Naive B cell (primary cell): ENCODE measurements around the gene PLEKHA6. TPM values are rescaled to one million over a fixed set of nuclear protein-coding genes. Genes with fewer than 3 reads are reported as not detected.
A peak's percentile ranks its signal among the peaks of the same experiment; 100 is the strongest.

Source experiments
- ATAC-seq, 2 donors: fragments of 150-1000 bp; cut with Tn5 transposase; 2 replicates each; pipeline ENCODE4 v1.10.0; 2021; ENCODE audit warnings: low read depth in 2 of 2, mild to moderate bottlenecking in 2 of 2, moderate library complexity in 2 of 2
- DNase-seq: peaks from one replicate; pipeline ENCODE4 v3.0.0; 2022
- H3K27ac Mint-ChIP-seq, 6 donors: one replicate each; pipeline ENCODE4 v1.8.0; 2020 to 2022; ENCODE audit warnings: mild to moderate bottlenecking in 6 of 6, mixed read lengths in 6 of 6, moderate library complexity in 5 of 6, inconsistent platforms in 2 of 6
- H3K27me3 Mint-ChIP-seq, 3 donors: one replicate each; pipeline ENCODE4 v1.8.0; 2021 to 2022; ENCODE audit warnings: mixed read lengths in 3 of 3, mild to moderate bottlenecking in 1 of 3
- H3K36me3 Mint-ChIP-seq, 2 donors: one replicate each; pipeline ENCODE4 v1.8.0; 2020 to 2022; ENCODE audit warnings: mixed read lengths in 2 of 2, inconsistent platforms in 1 of 2, mild to moderate bottlenecking in 1 of 2
- H3K4me1 Mint-ChIP-seq, 3 donors: one replicate each; pipeline ENCODE4 v1.8.0; 2020 to 2022; ENCODE audit warnings: mixed read lengths in 3 of 3, inconsistent platforms in 1 of 3, mild to moderate bottlenecking in 1 of 3, moderate library complexity in 1 of 3
- H3K4me3 Mint-ChIP-seq, 8 donors: one replicate each; pipeline ENCODE4 v1.8.0; 2020 to 2022; ENCODE audit warnings: mild to moderate bottlenecking in 8 of 8, mixed read lengths in 8 of 8, moderate library complexity in 8 of 8, inconsistent platforms in 2 of 8
- H3K9me3 Mint-ChIP-seq, 7 donors: one replicate each; pipeline ENCODE4 v1.8.0; 2020 to 2022; ENCODE audit warnings: mixed read lengths in 7 of 7, mild to moderate bottlenecking in 5 of 7, inconsistent platforms in 2 of 7, moderate library complexity in 1 of 7
- polyA plus RNA-seq, 6 donors: library from polyadenylated mRNA; unstranded; fragments of 300-500 nt; fragmentation: Illumina TruSeq; gene quantifications; one replicate each; pipeline ENCODE4 v1.2.3, GENCODE V29; 2021; ENCODE audit warnings: low read depth in 6 of 6

The PLEKHA6 gene
- polyA plus RNA-seq, 6 donors from 2014 or later = 0.09 TPM; not detected in 5

- H3K27ac Mint-ChIP-seq = no peak overlapping the region
Measured at GRCh38 chr1:204207136-204207616, 152.6 kb downstream of the PLEKHA6 start.

DNA sequence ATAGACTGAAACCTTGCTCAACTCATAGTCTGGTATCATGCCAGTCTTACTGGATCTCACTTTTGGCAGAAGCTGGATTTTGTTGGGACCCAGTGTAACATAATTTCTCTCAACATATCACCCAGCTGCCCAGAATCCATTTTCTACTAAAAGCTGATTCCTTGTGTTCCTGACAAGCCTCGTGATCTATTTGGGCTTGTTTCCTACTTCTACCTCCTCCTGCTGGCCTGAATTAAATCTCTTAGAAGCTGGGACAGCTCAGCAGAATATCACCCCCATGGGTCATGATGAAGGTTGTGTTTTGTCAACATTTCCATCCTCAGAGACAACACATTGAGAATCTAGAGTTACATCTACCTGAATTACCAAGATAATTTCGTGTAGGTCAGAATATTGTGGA lies 153.6 kb downstream of the PLEKHA6 start:
- Mint-ChIP-seq H3K9me3 (no peaks in the 10 kb centered on the region), H3K4me1 (peaks cover 0 to 4% (median 0%) of the 10 kb centered on the region in 3 donors), H3K36me3 (no peaks in the 10 kb centered on the region), H3K27ac (no peak overlapping the region), H3K4me3 (no peak overlapping the region), H3K27me3 (peaks cover 30 to 59% (median 55%) of the 10 kb centered on the region in 3 donors)
- DNase-seq = no peak
- ATAC-seq = no peak

More at GRCh38 chr1:204207136-204207616, 152.6 kb downstream of the PLEKHA6 start:
- Mint-ChIP-seq H3K4me3 (no peak overlapping the region), H3K36me3 (no peaks in the 10 kb centered on the region), H3K27me3 (peaks cover 30 to 54% (median 48%) of the 10 kb centered on the region in 3 donors), H3K9me3 (no peaks in the 10 kb centered on the region), H3K4me1 (peaks cover 0 to 4% (median 0%) of the 10 kb centered on the region in 3 donors)
- DNase-seq = peak; percentile 55
- peak; percentile 95 to 97 for ATAC-seq

DNA sequence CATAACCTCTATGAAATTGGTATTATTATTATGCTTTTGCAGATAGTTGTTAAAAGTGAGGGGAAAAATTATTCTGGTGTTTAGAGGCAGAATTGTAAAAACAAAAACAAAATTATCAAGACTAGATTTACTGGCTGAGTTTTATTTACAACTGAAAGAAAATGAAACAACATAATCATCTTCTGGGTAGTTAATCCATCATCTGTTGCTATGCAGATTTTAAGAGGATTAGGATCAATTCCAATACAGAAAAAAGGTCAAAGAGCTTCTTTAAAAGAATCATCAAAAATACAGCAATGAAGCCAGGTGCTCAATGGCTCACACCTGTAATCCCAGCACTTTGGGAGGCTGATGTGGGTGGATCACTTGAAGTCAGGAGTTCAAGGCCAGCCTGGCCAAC lies 154.2 kb downstream of the PLEKHA6 start:
- H3K27ac Mint-ChIP-seq = no peak overlapping the region
- peaks cover 0 to 4% (median 0%) of the 10 kb centered on the region in 3 donors for H3K4me1 Mint-ChIP-seq
- H3K4me3 Mint-ChIP-seq = no peak overlapping the region
- DNase-seq = no peak
- ATAC-seq = no peak
- H3K27me3 Mint-ChIP-seq = peaks cover 30 to 65% (median 60%) of the 10 kb centered on the region in 3 donors
- no peaks in the 10 kb centered on the region for H3K36me3 Mint-ChIP-seq
- H3K9me3 Mint-ChIP-seq = no peaks in the 10 kb centered on the region

DNA sequence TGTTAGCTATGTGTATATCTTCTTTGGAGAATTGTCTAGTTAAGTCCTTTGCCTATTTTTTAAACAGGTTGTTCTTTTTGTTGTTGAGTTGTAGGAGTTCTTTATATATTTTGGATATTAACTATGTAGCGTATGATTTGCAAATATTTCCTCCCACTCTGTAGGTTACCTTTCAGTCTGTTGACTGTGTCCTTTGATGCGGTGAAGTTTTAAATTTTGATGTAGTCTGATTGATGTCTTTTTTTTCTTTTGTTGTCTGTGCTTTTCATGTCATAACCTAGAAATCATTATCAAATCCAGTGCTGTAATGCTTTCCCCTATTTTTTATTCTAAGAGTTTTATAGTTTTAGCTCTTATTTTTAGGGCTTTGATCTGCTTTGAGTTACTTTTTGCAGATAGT lies 154.8 kb downstream of the PLEKHA6 start:
- H3K9me3 Mint-ChIP-seq = no peaks in the 10 kb centered on the region
- ATAC-seq = no peak
- H3K36me3 Mint-ChIP-seq = no peaks in the 10 kb centered on the region
- peaks cover 0 to 4% (median 0%) of the 10 kb centered on the region in 3 donors for H3K4me1 Mint-ChIP-seq
- DNase-seq = no peak
- no peak overlapping the region for H3K27ac Mint-ChIP-seq
- H3K4me3 Mint-ChIP-seq = no peak overlapping the region
- H3K27me3 Mint-ChIP-seq = peaks cover 30 to 66% (median 60%) of the 10 kb centered on the region in 3 donors

- DNase-seq = no peak
- no peak overlapping the region for H3K27ac Mint-ChIP-seq
- H3K4me3 Mint-ChIP-seq = no peak overlapping the region
- H3K27me3 Mint-ChIP-seq = peaks cover 27 to 66% (median 60%) of the 10 kb centered on the region in 3 donors
- H3K4me1 Mint-ChIP-seq = peaks cover 0 to 4% (median 0%) of the 10 kb centered on the region in 3 donors
- no peaks in the 10 kb centered on the region for H3K9me3 Mint-ChIP-seq
- no peaks in the 10 kb centered on the region for H3K36me3 Mint-ChIP-seq
- no peak for ATAC-seq
Measured at GRCh38 chr1:204203206-204203767, 156.4 kb downstream of the PLEKHA6 start.

DNA sequence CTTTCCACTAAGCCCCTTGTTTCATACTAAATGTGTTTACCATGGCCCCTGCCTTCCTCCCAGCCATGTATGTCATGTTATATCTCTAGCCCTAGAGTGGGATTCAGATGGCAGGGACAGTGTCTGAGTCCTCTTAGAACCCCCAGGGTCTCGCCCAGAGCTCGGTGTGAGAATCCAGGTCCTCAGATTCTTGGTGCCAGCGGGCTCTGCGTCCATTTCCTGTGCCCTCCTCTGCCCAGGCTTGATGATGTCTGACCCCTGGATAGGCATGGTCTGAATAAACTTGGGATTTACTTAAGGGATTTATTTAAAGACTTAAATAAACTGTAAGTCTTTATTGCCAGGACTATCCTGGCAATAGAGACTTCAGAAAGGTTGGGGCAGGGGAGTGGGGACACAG lies 157.2 kb downstream of the PLEKHA6 start:
- Mint-ChIP-seq H3K4me3 (no peak overlapping the region), H3K9me3 (no peaks in the 10 kb centered on the region), H3K36me3 (no peaks in the 10 kb centered on the region), H3K27ac (no peak overlapping the region), H3K27me3 (peaks cover 27 to 62% (median 56%) of the 10 kb centered on the region in 3 donors), H3K4me1 (peaks cover 0 to 4% (median 0%) of the 10 kb centered on the region in 3 donors)
- no peak for ATAC-seq
- no peak for DNase-seq

DNA sequence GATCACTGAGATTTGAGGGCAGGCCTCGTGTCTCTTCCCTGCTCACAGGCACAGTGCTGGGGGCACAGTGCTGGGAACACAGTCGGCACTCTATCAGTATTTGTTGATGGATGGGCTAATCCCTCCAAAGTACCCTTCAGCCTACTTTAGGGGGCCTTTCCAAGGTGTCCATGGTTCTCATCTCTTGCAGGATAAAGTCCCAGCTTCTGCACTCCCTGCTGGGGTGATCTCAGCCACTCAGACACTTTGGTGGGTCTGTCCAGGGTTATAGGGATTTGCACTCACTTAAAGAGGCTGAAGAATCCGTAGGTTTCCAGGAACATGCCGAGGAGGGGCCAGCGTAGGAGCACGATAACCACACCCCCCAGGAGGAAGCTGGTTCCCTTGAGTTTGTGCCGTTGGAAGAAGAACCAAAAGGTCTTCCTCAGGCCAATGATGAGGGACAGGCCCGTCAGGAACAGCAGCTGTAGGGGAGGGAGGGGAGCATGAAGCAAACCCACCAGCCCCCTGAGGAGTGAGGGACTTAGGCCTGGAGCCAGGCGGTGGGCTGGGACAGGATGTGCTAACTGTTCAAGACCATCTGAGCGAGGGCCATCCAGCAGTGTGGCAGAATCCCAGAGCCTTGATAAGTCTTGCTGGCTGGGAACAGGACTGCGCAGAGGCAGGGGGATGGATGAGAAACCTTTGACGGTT lies 158.2 kb downstream of the PLEKHA6 start:
- no peaks in the 10 kb centered on the region for H3K36me3 Mint-ChIP-seq
- no peaks in the 10 kb centered on the region for H3K9me3 Mint-ChIP-seq
- no peaks in the 10 kb centered on the region for H3K4me1 Mint-ChIP-seq
- ATAC-seq (no peak), DNase-seq (no peak)
- no peak overlapping the region for H3K4me3 Mint-ChIP-seq
- H3K27me3 Mint-ChIP-seq = peaks cover 21 to 54% (median 49%) of the 10 kb centered on the region in 3 donors
- no peak overlapping the region for H3K27ac Mint-ChIP-seq

DNA sequence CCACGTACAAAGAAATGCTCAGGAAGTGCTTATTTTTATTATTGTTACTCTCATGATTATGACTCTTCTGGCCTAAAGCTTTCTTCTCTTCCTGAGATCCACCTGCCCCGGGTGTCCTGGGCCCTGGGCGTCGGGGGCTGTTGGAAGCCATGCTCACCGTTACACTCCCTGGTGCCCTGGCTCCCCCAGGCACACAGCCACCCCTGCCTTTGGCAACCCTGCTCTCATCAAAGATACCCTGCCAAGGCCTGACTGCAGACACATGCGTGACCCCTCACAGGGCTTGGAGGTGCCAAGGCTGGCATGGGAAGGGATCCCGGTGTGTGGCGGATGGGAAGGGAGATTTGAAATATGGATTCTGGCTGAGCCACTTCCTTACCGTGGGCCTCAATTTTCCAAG lies 160.2 kb downstream of the PLEKHA6 start:
- no peak overlapping the region for H3K27ac Mint-ChIP-seq
- peaks cover 17 to 35% (median 33%) of the 10 kb centered on the region in 3 donors for H3K27me3 Mint-ChIP-seq
- H3K4me1 Mint-ChIP-seq = peaks cover 0 to 4% (median under 1%) of the 10 kb centered on the region in 3 donors
- no peak overlapping the region for H3K4me3 Mint-ChIP-seq
- ATAC-seq (no peak), DNase-seq (no peak)
- no peaks in the 10 kb centered on the region for H3K9me3 Mint-ChIP-seq
- H3K36me3 Mint-ChIP-seq = no peaks in the 10 kb centered on the region

DNA sequence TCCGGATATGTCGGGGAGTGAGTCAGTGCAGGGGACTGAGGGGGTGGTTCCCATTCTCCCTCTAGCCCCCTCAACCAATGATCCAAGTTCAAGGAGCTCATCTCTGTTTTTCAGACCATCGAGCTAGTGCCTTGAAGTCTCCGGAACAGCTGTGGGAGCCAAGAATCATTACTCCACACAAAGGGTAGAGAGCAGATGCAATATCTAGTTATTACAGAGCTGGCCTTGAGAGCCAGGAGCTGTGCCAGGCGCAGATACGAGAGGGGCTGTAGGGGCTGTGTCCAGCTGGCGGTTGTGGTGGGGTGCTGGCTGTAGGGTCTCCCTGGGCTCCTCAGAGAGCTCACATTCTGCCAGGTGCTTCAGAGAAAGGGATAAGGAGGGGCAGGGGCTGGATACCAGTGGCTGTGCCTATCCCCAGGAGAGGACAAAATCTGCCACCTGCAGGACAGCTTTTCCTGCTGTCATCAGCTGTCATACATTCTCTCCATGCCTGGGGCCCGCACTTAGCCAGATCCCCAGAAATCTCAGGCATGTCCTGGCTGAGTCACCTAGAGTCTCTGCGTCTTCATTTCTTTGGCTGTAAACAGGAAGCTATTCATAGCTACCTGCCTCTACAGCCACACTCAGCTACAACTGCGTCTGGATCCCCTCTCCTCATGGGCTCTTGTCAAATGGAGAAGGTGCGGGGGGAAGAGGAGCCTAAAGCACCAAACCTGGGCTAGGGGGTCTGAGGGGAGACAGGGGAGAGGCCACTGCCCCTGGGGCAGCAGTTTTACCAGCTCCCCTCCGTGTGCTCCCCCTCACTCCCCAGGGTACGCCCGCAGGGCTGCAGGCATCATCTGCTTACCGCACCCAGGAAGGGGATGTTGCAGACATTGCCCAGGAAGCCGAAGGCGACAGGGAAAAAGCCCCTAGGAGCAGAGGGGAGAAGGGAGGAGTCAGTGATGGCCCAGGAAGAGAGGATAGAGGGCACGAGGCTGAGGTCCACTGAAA lies 161.1 kb downstream of the PLEKHA6 start:
- ATAC-seq = no peak
- Mint-ChIP-seq H3K27me3 (peaks cover 7 to 27% (median 26%) of the 10 kb centered on the region in 3 donors), H3K36me3 (no peaks in the 10 kb centered on the region), H3K4me3 (peak overlapping the region in 1 of 8 donors; percentile 33), H3K27ac (no peak overlapping the region), H3K9me3 (no peaks in the 10 kb centered on the region), H3K4me1 (peaks cover 0 to 4% (median 1%) of the 10 kb centered on the region in 3 donors)
- no peak for DNase-seq

DNA sequence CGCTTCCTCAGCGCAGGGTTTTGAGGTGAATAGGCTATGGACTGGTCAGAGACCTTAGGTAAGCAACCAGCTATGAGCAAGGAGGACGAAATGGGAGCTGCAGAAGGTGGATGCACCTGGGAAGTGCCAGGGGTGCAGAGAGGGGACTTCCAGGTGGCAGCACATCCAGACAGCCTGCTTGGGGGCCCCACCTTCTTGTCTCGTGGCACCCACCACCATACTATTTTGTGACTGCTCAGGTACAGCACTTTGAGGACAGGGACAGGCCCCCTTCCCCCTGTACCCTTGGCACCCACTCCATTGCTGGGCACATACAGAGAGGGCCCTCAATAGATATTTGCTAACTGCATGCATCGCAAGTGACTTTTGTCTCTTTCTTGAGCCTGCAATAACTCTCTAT lies 162.7 kb downstream of the PLEKHA6 start:
- no peak for DNase-seq
- no peak overlapping the region for H3K27ac Mint-ChIP-seq
- H3K27me3 Mint-ChIP-seq = peaks cover 12 to 21% (median 20%) of the 10 kb centered on the region in 3 donors
- no peaks in the 10 kb centered on the region for H3K9me3 Mint-ChIP-seq
- H3K4me3 Mint-ChIP-seq = no peak overlapping the region
- peaks cover 0 to 4% (median 1%) of the 10 kb centered on the region in 3 donors for H3K4me1 Mint-ChIP-seq
- no peaks in the 10 kb centered on the region for H3K36me3 Mint-ChIP-seq
- ATAC-seq = no peak

- H3K27ac Mint-ChIP-seq = peak within 1 kb of the TSS in 1 of 6 donors; percentile 34
- DNase-seq = no peak
- ATAC-seq = no peak
- no peak within 1 kb of the TSS for H3K4me3 Mint-ChIP-seq
- no peaks in the 10 kb centered on the region for H3K9me3 Mint-ChIP-seq
- peaks cover 0 to 4% (median 1%) of the 10 kb centered on the region in 3 donors for H3K4me1 Mint-ChIP-seq
- peaks cover 15 to 23% (median 19%) of the 10 kb centered on the region in 3 donors for H3K27me3 Mint-ChIP-seq
- no peaks in the 10 kb centered on the region for H3K36me3 Mint-ChIP-seq
Measured at GRCh38 chr1:204196068-204196795, 163.5 kb downstream of the PLEKHA6 start, which contains the start of gene KISS1. TSS of gene KISS1 (minus strand) at chr1:204196491. CDS start at chr1:204192876, 3,615 bp downstream.

DNA sequence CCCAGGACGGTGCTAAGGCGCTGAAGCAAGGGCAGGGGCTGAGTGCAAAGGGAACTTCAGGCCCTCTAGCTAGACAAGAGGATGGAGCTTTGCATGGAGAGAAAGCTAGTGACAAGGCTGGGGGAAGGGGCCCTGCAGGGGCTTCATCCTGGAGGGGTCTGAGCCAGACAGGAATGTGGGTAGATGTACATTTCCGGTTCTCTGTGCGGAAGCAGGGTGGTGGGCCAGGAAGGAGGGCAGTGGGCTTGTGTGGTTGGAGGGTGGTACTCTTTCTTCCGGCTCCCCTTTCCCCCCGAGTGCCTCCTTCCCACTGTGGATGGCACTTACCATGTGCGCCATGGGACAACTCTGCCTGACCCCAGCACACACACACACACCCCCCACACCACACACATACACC lies 165.0 kb downstream of the PLEKHA6 start:
- Mint-ChIP-seq H3K36me3 (no peaks in the 10 kb centered on the region), H3K27ac (peak overlapping the region in 1 of 6 donors; percentile 32), H3K4me1 (peaks cover 0 to 4% (median 2%) of the 10 kb centered on the region in 3 donors), H3K4me3 (peak overlapping the region in 1 of 8 donors; percentile 48), H3K27me3 (peaks cover 18 to 24% (median 23%) of the 10 kb centered on the region in 3 donors), H3K9me3 (no peaks in the 10 kb centered on the region)
- ATAC-seq (no peak), DNase-seq (no peak)
